ENCODE results near the gene NAB2.

The NAB2 gene

DNA sequence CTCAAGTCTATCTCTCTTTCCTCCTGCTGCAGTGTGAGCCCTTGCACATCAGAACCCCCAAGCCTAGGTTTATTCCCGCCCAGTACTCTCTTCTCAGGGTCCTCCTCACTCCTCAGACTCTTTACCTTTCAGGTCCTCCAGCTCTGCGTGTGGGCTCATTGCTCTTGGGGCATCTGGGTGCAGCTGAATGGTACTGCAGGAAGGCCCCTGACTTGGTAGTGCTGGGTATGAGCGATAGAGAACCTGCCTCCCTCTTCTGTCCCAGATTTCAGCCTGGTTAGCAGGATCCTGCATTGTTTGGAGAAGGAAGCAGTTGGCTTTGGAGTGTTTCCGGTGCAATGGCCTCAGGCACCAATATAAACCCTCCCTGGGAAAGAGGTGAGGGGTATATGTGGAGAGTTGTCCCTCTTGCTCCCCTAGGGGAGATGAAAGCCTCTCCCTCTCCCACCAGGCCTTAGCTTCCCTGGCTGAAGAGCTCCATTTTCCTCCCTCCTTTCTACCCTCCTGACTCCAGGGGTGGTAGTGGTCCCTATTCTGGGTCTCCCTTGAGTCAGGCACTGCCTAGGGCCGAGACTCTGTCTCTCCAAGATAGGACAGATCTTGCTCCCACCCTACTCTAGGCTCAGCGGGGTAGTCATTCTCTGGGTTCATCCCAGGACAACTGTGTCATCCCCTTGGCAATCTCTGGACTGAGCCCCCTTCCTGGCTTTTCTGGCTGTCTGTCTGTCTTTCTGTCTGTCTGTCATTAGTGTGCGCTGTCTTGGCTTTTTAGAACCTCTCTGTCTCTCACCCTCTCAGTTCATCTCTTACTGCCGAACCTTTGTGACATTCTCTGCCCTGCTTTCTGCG is 43.2 kb downstream of the NAB2 start:
- H3K4me3 ChIP-seq (ENCODE audit: low read depth, low read length) = no peak overlapping the region

DNA sequence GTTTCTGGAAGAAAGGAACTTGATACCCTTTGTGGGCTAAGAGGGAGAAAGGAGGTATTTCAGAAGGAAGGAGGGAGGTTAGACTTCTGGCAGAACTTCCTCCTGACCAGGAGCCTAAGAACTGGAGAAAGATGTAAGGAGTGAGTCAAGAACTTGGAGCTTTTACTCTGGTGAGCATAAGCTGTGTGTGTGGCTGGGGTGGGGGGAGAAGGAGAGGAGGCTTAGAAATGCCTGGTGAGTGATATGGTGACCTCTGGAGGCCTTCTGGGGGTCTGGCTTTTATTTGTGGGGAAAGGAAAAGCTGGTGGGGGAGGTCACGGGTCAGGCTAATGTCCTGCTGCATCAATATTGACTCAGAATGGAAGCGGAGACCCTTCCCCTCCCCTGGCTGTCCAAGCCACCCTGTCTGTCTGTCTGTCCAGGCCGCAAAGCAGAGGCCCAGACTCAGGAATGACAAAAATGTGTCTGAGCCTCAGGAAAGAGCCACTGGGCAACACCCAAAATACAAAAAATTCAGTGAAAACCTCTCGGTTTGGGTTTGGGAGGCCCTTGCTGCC is 44.2 kb downstream of the NAB2 start:
- no peak overlapping the region for H3K4me3 ChIP-seq (ENCODE audit: low read depth, low read length)
- DNase-seq (ENCODE audit: low read depth) = no peak
- TF ChIP-seq, protein P1, sequence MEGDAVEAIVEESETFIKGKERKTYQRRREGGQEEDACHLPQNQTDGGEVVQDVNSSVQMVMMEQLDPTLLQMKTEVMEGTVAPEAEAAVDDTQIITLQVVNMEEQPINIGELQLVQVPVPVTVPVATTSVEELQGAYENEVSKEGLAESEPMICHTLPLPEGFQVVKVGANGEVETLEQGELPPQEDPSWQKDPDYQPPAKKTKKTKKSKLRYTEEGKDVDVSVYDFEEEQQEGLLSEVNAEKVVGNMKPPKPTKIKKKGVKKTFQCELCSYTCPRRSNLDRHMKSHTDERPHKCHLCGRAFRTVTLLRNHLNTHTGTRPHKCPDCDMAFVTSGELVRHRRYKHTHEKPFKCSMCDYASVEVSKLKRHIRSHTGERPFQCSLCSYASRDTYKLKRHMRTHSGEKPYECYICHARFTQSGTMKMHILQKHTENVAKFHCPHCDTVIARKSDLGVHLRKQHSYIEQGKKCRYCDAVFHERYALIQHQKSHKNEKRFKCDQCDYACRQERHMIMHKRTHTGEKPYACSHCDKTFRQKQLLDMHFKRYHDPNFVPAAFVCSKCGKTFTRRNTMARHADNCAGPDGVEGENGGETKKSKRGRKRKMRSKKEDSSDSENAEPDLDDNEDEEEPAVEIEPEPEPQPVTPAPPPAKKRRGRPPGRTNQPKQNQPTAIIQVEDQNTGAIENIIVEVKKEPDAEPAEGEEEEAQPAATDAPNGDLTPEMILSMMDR (IDR thresholded peaks at IDR 0.05; ENCODE audit: low read depth, low read length, missing control alignments) = no peak

More for the DNA sequence above, 43.2 kb downstream of the NAB2 start:
- TF ChIP-seq, protein P1 (IDR thresholded peaks at IDR 0.05; ENCODE audit: low read depth, low read length, missing control alignments) = no peak
- DNase-seq (ENCODE audit: low read depth) = no peak

DNA sequence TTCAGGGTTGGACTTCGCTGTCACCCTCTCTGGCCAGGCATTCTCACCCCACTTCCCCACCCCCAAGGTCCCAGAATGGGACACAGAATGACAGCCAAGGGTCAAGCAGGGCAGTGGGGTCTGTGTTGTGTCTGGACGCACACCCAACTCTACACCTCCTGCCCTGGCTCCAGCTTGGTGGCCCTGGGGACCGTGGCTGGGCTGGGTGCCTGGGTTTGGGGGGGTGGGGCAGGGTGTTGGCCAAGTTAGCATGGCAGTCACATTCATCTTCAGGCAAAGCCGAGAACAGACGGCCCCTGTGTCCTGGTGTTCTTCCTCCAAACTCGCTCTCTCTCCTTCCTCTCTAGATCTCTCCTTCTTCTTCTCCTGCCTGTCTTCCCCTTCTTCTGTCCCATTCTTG is 45.0 kb downstream of the NAB2 start:
- TF ChIP-seq, protein P1 (IDR thresholded peaks at IDR 0.05; ENCODE audit: low read depth, low read length, missing control alignments) = no peak
- no peak for DNase-seq (ENCODE audit: low read depth)
- H3K4me3 ChIP-seq (ENCODE audit: low read depth, low read length) = no peak overlapping the region

DNA sequence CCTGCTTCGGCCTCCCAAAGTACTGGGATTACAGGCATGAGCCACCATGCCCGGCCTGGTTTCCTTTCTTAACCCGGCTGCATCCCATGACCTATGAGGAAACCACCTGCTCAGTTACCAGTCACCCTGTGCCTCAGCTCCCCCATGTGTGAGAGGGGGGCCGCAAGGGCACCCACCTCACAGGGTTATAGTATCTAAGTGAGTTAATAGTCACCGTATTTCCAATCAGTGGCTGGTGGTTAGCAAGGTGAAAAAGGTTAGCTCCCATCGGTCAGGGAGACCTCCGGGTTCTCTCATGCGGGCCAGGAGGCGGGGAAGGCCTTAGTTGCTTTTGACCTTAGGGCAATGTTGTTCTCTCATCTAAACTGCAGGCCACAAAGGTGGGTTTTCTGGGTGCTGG is 46.0 kb downstream of the NAB2 start:
- DNase-seq (ENCODE audit: low read depth) = no peak
- TF ChIP-seq, protein P1 (IDR thresholded peaks at IDR 0.05; ENCODE audit: low read depth, low read length, missing control alignments) = no peak
- H3K4me3 ChIP-seq (ENCODE audit: low read depth, low read length) = no peak overlapping the region

- TF ChIP-seq, protein P1 (IDR thresholded peaks at IDR 0.05; ENCODE audit: low read depth, low read length, missing control alignments) = no peak
- no peak overlapping the region for H3K4me3 ChIP-seq (ENCODE audit: low read depth, low read length)
- DNase-seq (ENCODE audit: low read depth) = no peak
Measured at GRCh38 chr12:57135527-57136326, 46.8 kb downstream of the NAB2 start.

DNA sequence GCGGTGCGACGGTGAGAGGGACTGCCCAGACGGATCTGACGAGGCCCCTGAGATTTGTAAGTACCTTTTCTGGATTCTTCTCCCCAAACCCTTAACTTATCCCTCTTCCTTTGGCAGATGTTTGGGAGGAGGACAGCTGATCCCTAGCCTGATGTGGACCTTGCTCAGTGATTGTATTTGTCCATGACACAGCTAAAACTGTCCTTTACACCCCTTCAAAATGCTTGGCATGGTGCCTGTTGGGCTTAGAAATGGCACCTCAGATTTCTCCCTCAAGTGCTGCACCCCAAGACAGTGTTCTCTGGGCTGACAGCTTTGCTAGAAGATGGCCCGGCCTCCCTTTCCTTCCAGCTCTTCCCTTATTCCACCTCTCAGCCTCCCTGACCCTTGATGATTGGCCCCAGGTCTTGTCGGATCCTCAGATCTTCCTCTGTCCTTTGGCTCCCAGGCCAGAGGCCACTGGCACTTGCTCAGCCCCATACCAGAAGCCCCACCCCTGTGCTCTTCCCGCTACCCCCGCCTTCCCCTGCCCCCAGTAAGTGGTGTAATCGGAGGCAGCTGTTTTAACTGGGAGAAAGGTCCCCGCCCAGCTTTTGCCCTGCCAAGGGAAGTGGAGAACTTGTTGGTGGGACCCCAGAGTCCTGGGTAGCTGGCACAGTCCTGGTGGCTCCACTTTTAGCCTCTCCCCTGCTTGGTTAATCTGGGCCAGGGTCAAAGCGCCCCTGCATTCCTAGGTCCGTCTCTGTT is 49.8 kb downstream of the NAB2 start:
- no peak overlapping the region for H3K4me3 ChIP-seq (ENCODE audit: low read depth, low read length)
- DNase-seq (ENCODE audit: low read depth) = no peak

More for the DNA sequence above, 49.8 kb downstream of the NAB2 start:
- TF ChIP-seq, protein P1 (IDR thresholded peaks at IDR 0.05; ENCODE audit: low read depth, low read length, missing control alignments) = no peak
